H9 (cell line): Measurements from ENCODE around the gene ERP44. TPM values are rescaled to one million over a fixed set of nuclear protein-coding genes. Genes with fewer than 3 reads are reported as not detected.

ENCODE experiments used
- DNase-seq: peaks from one replicate; pipeline ENCODE4 v3.0.0-alpha.2; 2017
- H2AFZ ChIP-seq: one replicate; pipeline ENCODE4 v1.6.1; 2013; ENCODE audit warnings: mild to moderate bottlenecking, low read length, control low read depth, moderate library complexity
- H2AK5ac ChIP-seq: 2 replicates; pipeline ENCODE4 v1.6.1; 2013; ENCODE audit warnings: low read length, control low read depth, mixed read lengths; ENCODE audit not compliant: insufficient read length
- H2BK120ac ChIP-seq: one replicate; pipeline ENCODE4 v1.6.1; 2013; ENCODE audit warnings: low read depth, mild to moderate bottlenecking, low read length, control low read depth, inconsistent platforms; ENCODE audit not compliant: poor library complexity, severe bottlenecking
- H2BK12ac ChIP-seq: 2 replicates; pipeline ENCODE4 v1.6.1; 2013; ENCODE audit warnings: low read length, control low read depth, mixed read lengths, low read depth; ENCODE audit not compliant: insufficient read length
- H2BK15ac ChIP-seq: 2 replicates; pipeline ENCODE4 v1.6.1; 2013; ENCODE audit warnings: low read depth, low read length, control low read depth
- H2BK20ac ChIP-seq: one replicate; pipeline ENCODE4 v1.6.1; 2013; ENCODE audit warnings: low read depth, mild to moderate bottlenecking, low read length, control low read depth, inconsistent platforms; ENCODE audit not compliant: poor library complexity, severe bottlenecking
- H2BK5ac ChIP-seq: 2 replicates; pipeline ENCODE4 v1.6.1; 2013; ENCODE audit warnings: low read length, control low read depth, mixed read lengths; ENCODE audit not compliant: insufficient read length
- H3K14ac ChIP-seq: 2 replicates; pipeline ENCODE4 v1.6.1; 2013; ENCODE audit warnings: low read length, control low read depth; ENCODE audit not compliant: insufficient read depth
- H3K18ac ChIP-seq: 2 replicates; pipeline ENCODE4 v1.6.1; 2013; ENCODE audit warnings: low read depth, mild to moderate bottlenecking, mixed read lengths, low read length, control low read depth; ENCODE audit not compliant: insufficient read length
- H3K23ac ChIP-seq: 2 replicates; pipeline ENCODE4 v1.6.1; 2013; ENCODE audit warnings: low read length, control low read depth, mixed read lengths, low read depth; ENCODE audit not compliant: insufficient read length
- H3K23me2 ChIP-seq: 2 replicates; pipeline ENCODE4 v1.6.1; 2013; ENCODE audit warnings: low read depth, mild to moderate bottlenecking, mixed read lengths, low read length, control low read depth; ENCODE audit not compliant: insufficient read length, poor library complexity, severe bottlenecking
- H3K27ac ChIP-seq: 2 replicates; pipeline ENCODE4 v1.5.1; 2013; ENCODE audit warnings: low read length, control low read depth, mixed read lengths, low read depth; ENCODE audit not compliant: insufficient read length
- H3K27me3 ChIP-seq: 2 replicates; pipeline ENCODE4 v1.6.1; 2013; ENCODE audit warnings: low read length, control low read depth, inconsistent platforms; ENCODE audit not compliant: insufficient read depth
- H3K4ac ChIP-seq: 2 replicates; pipeline ENCODE4 v1.6.1; 2013; ENCODE audit warnings: low read depth, mild to moderate bottlenecking, control low read depth, inconsistent platforms, low read length, moderate library complexity
- H3K4me1 ChIP-seq: 2 replicates; pipeline ENCODE4 v1.6.1; 2013; ENCODE audit warnings: low read length, control low read depth, inconsistent platforms; ENCODE audit not compliant: insufficient read depth
- H3K4me2 ChIP-seq: 2 replicates; pipeline ENCODE4 v1.6.1; 2013; ENCODE audit warnings: low read length, control low read depth, mixed read lengths; ENCODE audit not compliant: insufficient read length, insufficient read depth
- H3K56ac ChIP-seq: 2 replicates; pipeline ENCODE4 v1.6.1; 2013; ENCODE audit warnings: low read depth, mild to moderate bottlenecking, mixed read lengths, low read length, control low read depth; ENCODE audit not compliant: insufficient read length
- H3K79me1 ChIP-seq: 2 replicates; pipeline ENCODE4 v1.6.1; 2013; ENCODE audit warnings: low read depth, mild to moderate bottlenecking, moderate library complexity, low read length, control low read depth, inconsistent platforms; ENCODE audit not compliant: insufficient read depth, poor library complexity, severe bottlenecking
- H3K79me2 ChIP-seq: 2 replicates; pipeline ENCODE4 v1.6.1; 2013; ENCODE audit warnings: low read length, control low read depth, inconsistent platforms; ENCODE audit not compliant: insufficient read depth
- H3K9ac ChIP-seq: 2 replicates; pipeline ENCODE4 v1.6.1; 2013; ENCODE audit warnings: low read length, control low read depth, mixed read lengths; ENCODE audit not compliant: insufficient read length; ENCODE audit errors: extremely low read depth
- H3K9me3 ChIP-seq: one replicate; pipeline ENCODE4 v1.6.1; 2013; ENCODE audit warnings: low read depth, low read length, inconsistent platforms; ENCODE audit not compliant: control insufficient read depth
- H3T11ph ChIP-seq: one replicate; pipeline ENCODE4 v1.6.1; 2013; ENCODE audit warnings: mild to moderate bottlenecking, low read length, control low read depth, inconsistent platforms
- H4K20me1 ChIP-seq: one replicate; pipeline ENCODE4 v1.6.1; 2013; ENCODE audit not compliant: control insufficient read depth, insufficient read length, insufficient read depth
- H4K5ac ChIP-seq: 2 replicates; pipeline ENCODE4 v1.6.1; 2013; ENCODE audit warnings: low read depth, mild to moderate bottlenecking, mixed read lengths, low read length, control low read depth; ENCODE audit not compliant: insufficient read length
- H4K8ac ChIP-seq: replicated peaks from 2 replicates; pipeline ENCODE4 v1.6.1; 2013; ENCODE audit warnings: low read length, control low read depth, mixed read lengths, low read depth; ENCODE audit not compliant: insufficient read length
- H4K91ac ChIP-seq: 2 replicates; pipeline ENCODE4 v1.6.1; 2013; ENCODE audit warnings: low read depth, mild to moderate bottlenecking, moderate library complexity, mixed read lengths, low read length, control low read depth; ENCODE audit not compliant: insufficient read length
- H3K27ac Mint-ChIP-seq, 3 experiments: 2 replicates in 2 of 3; 3 replicates in 1 of 3; pipeline ENCODE4 v1.8.0; 2020 to 2021; ENCODE audit warnings: mixed read lengths in 3 of 3, mild to moderate bottlenecking in 1 of 3, moderate library complexity in 1 of 3
- H3K27me3 Mint-ChIP-seq: 2 replicates; pipeline ENCODE4 v1.8.0; 2021; ENCODE audit warnings: low read depth, mild to moderate bottlenecking, moderate library complexity, mixed read lengths
- H3K36me3 Mint-ChIP-seq, 3 experiments: 2 replicates in 2 of 3; 3 replicates in 1 of 3; pipeline ENCODE4 v1.8.0; 2020 to 2021; ENCODE audit warnings: low read depth in 3 of 3, mixed read lengths in 3 of 3; ENCODE audit not compliant: insufficient read depth in 1 of 3
- H3K4me1 Mint-ChIP-seq, 2 experiments: 2 replicates each; pipeline ENCODE4 v1.8.0; 2020; ENCODE audit warnings: mixed read lengths in 2 of 2
- H3K4me3 Mint-ChIP-seq, 2 experiments: 2 replicates in 1 of 2; 3 replicates in 1 of 2; pipeline ENCODE4 v1.8.0; 2020 to 2021; ENCODE audit warnings: mild to moderate bottlenecking in 2 of 2, mixed read lengths in 2 of 2, moderate library complexity in 1 of 2
- H3K9me3 Mint-ChIP-seq, 2 experiments: 2 replicates in 1 of 2; 3 replicates in 1 of 2; pipeline ENCODE4 v1.8.0; 2020; ENCODE audit warnings: mild to moderate bottlenecking in 2 of 2, mixed read lengths in 2 of 2, moderate library complexity in 1 of 2
- total RNA-seq: library from RNA; stranded (reverse); gene quantifications from 2 replicates; pipeline ENCODE4 v1.2.1, GENCODE V29; 2021
- TF ChIP-seq, protein P1 (sequence below): fragments of 200-600 bp; sonication (generic); conservative IDR thresholded peaks from 3 replicates; pipeline ENCODE4 v1.8.0; 2021; ENCODE audit warnings: antibody characterized with exemption, mild to moderate bottlenecking

Gene ERP44
- total RNA-seq, 1 experiment from 2014 or later = 15.4 TPM

DNA sequence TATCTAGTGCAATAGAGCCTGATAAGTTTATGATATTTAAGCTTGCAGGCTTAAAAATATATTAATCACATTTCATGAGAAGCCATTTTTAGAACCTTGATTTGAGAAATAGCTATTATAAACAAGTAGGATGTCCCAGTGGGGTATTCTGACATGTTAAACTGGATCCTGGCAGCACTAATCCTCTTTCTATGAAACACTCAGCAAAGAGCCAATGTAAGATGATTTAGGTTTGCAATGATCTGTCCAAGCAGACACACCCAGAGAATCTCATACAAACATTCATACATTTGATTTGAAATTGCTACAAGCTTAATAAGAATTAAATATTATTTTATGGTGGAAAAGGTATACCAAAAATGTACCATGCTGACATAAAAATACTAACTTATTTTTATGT lies 86.5 kb downstream of the ERP44 start:
- TF ChIP-seq, protein P1, sequence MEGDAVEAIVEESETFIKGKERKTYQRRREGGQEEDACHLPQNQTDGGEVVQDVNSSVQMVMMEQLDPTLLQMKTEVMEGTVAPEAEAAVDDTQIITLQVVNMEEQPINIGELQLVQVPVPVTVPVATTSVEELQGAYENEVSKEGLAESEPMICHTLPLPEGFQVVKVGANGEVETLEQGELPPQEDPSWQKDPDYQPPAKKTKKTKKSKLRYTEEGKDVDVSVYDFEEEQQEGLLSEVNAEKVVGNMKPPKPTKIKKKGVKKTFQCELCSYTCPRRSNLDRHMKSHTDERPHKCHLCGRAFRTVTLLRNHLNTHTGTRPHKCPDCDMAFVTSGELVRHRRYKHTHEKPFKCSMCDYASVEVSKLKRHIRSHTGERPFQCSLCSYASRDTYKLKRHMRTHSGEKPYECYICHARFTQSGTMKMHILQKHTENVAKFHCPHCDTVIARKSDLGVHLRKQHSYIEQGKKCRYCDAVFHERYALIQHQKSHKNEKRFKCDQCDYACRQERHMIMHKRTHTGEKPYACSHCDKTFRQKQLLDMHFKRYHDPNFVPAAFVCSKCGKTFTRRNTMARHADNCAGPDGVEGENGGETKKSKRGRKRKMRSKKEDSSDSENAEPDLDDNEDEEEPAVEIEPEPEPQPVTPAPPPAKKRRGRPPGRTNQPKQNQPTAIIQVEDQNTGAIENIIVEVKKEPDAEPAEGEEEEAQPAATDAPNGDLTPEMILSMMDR = no peak

More for the DNA sequence above, 86.5 kb downstream of the ERP44 start:
- no peaks in the 10 kb centered on the region for H3K23me2 ChIP-seq
- no peak overlapping the region for H2BK120ac ChIP-seq
- H4K20me1 ChIP-seq = no peaks in the 10 kb centered on the region
- no peak for DNase-seq
- no peak overlapping the region for H3K9ac ChIP-seq
- no peak overlapping the region for H2AK5ac ChIP-seq
- no peak overlapping the region for H4K5ac ChIP-seq
- H3K27me3 Mint-ChIP-seq = no peaks in the 10 kb centered on the region
- no peaks in the 10 kb centered on the region for H3K9me3 ChIP-seq
- no peak overlapping the region for H4K8ac ChIP-seq
- H2BK12ac ChIP-seq = no peak overlapping the region
- H3K14ac ChIP-seq = no peak overlapping the region
- H3K36me3 Mint-ChIP-seq = peaks cover 0 to 1% (median 0%) of the 10 kb centered on the region in 3 experiments; a peak in 1 of 7 replicates
- no peak overlapping the region for H3K56ac ChIP-seq
- H3K4me3 Mint-ChIP-seq = no peak overlapping the region
- no peak overlapping the region for H3T11ph ChIP-seq
- H3K4me1 ChIP-seq = no peaks in the 10 kb centered on the region
- no peak overlapping the region for H2AFZ ChIP-seq
- H3K4me2 ChIP-seq = no peak overlapping the region
- H3K79me2 ChIP-seq = no peaks in the 10 kb centered on the region
- no peak overlapping the region for H2BK5ac ChIP-seq
- no peak overlapping the region for H3K27ac ChIP-seq
- H3K27ac Mint-ChIP-seq = no peak overlapping the region
- H3K9me3 Mint-ChIP-seq = 0 out of 5 replicates have a peak, but pooled peaks cover 0 to 2% of the 10 kb centered on the region in 2 experiments
- H3K18ac ChIP-seq = no peak overlapping the region
- H3K4ac ChIP-seq = no peak overlapping the region
- H4K91ac ChIP-seq = no peak overlapping the region
- no peak overlapping the region for H2BK15ac ChIP-seq
- 0 out of 4 replicates have a peak, but pooled peaks cover 0 to 2% of the 10 kb centered on the region in 2 experiments for H3K4me1 Mint-ChIP-seq
- H3K23ac ChIP-seq = no peak overlapping the region
- H2BK20ac ChIP-seq = no peak overlapping the region
- no peaks in the 10 kb centered on the region for H3K79me1 ChIP-seq
- H3K27me3 ChIP-seq = no peaks in the 10 kb centered on the region
